ENCODE measurements around the gene SYNPO2L.
"Not testable (repeated sequence)": the region's sequence is repeated elsewhere in the genome, so short reads cannot be mapped to it uniquely, and the experiment has no call there.

DNA sequence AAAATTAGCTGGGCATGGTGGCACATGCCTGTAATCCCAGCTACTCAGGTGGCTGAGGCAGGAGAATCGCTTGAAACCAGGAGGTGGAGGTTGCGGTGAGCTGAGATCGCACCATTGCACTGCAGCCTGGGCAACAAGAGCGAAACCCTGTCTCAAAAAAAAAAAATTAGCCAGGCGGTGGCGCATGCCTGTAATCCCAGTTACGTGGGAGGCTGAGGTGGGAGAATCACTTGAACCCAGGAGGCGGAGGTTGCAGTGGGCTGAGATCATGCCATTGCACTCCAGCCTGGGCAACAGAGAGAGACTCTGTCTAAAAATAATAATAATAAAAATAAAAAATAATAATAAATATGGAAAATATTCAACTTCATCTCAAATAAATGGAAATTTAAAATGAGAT, 38.7 kb downstream of the SYNPO2L start:
- TF ChIP-seq, protein P1, sequence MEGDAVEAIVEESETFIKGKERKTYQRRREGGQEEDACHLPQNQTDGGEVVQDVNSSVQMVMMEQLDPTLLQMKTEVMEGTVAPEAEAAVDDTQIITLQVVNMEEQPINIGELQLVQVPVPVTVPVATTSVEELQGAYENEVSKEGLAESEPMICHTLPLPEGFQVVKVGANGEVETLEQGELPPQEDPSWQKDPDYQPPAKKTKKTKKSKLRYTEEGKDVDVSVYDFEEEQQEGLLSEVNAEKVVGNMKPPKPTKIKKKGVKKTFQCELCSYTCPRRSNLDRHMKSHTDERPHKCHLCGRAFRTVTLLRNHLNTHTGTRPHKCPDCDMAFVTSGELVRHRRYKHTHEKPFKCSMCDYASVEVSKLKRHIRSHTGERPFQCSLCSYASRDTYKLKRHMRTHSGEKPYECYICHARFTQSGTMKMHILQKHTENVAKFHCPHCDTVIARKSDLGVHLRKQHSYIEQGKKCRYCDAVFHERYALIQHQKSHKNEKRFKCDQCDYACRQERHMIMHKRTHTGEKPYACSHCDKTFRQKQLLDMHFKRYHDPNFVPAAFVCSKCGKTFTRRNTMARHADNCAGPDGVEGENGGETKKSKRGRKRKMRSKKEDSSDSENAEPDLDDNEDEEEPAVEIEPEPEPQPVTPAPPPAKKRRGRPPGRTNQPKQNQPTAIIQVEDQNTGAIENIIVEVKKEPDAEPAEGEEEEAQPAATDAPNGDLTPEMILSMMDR (IDR thresholded peaks at IDR 0.05) = not testable (repeated sequence)
- TF ChIP-seq EP300 (IDR thresholded peaks at IDR 0.05) = not testable (repeated sequence)

Measured in ovary (tissue), 3 donors.